Progenitor cell of endocrine pancreas (in vitro differentiated cells): ENCODE measurements around the gene EYA2. TPM values are rescaled to one million over a fixed set of nuclear protein-coding genes. Genes with fewer than 3 reads are reported as not detected.

Source experiments
- DNase-seq: peaks from one replicate; pipeline ENCODE4 v3.0.0; 2021; ENCODE audit warnings: low spot score; ENCODE audit not compliant: unreplicated experiment
- H3K27ac Mint-ChIP-seq: 2 replicates; pipeline ENCODE4 v1.8.0; 2021; ENCODE audit warnings: mild to moderate bottlenecking, moderate library complexity, mixed read lengths
- H3K27me3 Mint-ChIP-seq: 2 replicates; pipeline ENCODE4 v1.8.0; 2021; ENCODE audit warnings: mixed read lengths
- H3K36me3 Mint-ChIP-seq: 2 replicates; pipeline ENCODE4 v1.8.0; 2022; ENCODE audit warnings: mixed read lengths; ENCODE audit not compliant: insufficient read depth
- H3K4me1 Mint-ChIP-seq: 2 replicates; pipeline ENCODE4 v1.8.0; 2021; ENCODE audit warnings: low read depth, mixed read lengths
- H3K4me3 Mint-ChIP-seq: 2 replicates; pipeline ENCODE4 v1.8.0; 2021; ENCODE audit warnings: low read depth, mild to moderate bottlenecking, moderate library complexity, mixed read lengths
- H3K9me3 Mint-ChIP-seq: 2 replicates; pipeline ENCODE4 v1.8.0; 2021; ENCODE audit warnings: low read depth, mixed read lengths
- CTCF ChIP-seq: fragments of 200-600 bp; sonication (generic); IDR thresholded peaks from one replicate; pipeline ENCODE4 v1.5.0; 2021; ENCODE audit warnings: antibody characterized with exemption, mild to moderate bottlenecking; ENCODE audit not compliant: unreplicated experiment
- total RNA-seq: library from RNA; stranded (reverse); gene quantifications from 2 replicates; pipeline ENCODE4 v1.2.1, GENCODE V29; 2021

Gene EYA2
- total RNA-seq, 1 donor from 2014 or later: 0.53 TPM

GRCh38 chr20:47117773-47118172 is 223.1 kb downstream of the EYA2 start:
- no peak overlapping the region for H3K4me3 Mint-ChIP-seq
- no peaks in the 10 kb centered on the region for H3K9me3 Mint-ChIP-seq
- DNase-seq: no peak
- TF ChIP-seq CTCF: no peak
- H3K27me3 Mint-ChIP-seq: no peaks in the 10 kb centered on the region
- no peak overlapping the region for H3K27ac Mint-ChIP-seq
- H3K4me1 Mint-ChIP-seq: peaks cover 16% of the 10 kb centered on the region
- no peaks in the 10 kb centered on the region for H3K36me3 Mint-ChIP-seq

GRCh38 chr20:47118206-47118605 is 223.6 kb downstream of the EYA2 start:
- no peaks in the 10 kb centered on the region for H3K9me3 Mint-ChIP-seq
- no peak for DNase-seq
- peaks cover 16% of the 10 kb centered on the region for H3K4me1 Mint-ChIP-seq
- no peak for TF ChIP-seq CTCF
- no peak overlapping the region for H3K4me3 Mint-ChIP-seq
- no peak overlapping the region for H3K27ac Mint-ChIP-seq
- H3K36me3 Mint-ChIP-seq: no peaks in the 10 kb centered on the region
- H3K27me3 Mint-ChIP-seq: no peaks in the 10 kb centered on the region

- peaks cover 16% of the 10 kb centered on the region for H3K4me1 Mint-ChIP-seq
- DNase-seq: no peak
- H3K36me3 Mint-ChIP-seq: no peaks in the 10 kb centered on the region
- peak overlapping the region; percentile 40 for H3K27ac Mint-ChIP-seq
- TF ChIP-seq CTCF: no peak
- no peaks in the 10 kb centered on the region for H3K9me3 Mint-ChIP-seq
- H3K27me3 Mint-ChIP-seq: no peaks in the 10 kb centered on the region
- no peak overlapping the region for H3K4me3 Mint-ChIP-seq
Measured at GRCh38 chr20:47118641-47119040, 224.0 kb downstream of the EYA2 start.

GRCh38 chr20:47120346-47120936 is 225.8 kb downstream of the EYA2 start:
- no peak for TF ChIP-seq CTCF
- Mint-ChIP-seq H3K4me3 (no peak overlapping the region), H3K27ac (no peak overlapping the region), H3K4me1 (peaks cover 22% of the 10 kb centered on the region), H3K36me3 (no peaks in the 10 kb centered on the region), H3K9me3 (no peaks in the 10 kb centered on the region), H3K27me3 (no peaks in the 10 kb centered on the region)
- no peak for DNase-seq

- no peaks in the 10 kb centered on the region for H3K27me3 Mint-ChIP-seq
- no peak for DNase-seq
- no peaks in the 10 kb centered on the region for H3K9me3 Mint-ChIP-seq
- H3K27ac Mint-ChIP-seq: no peak overlapping the region
- H3K4me1 Mint-ChIP-seq: peaks cover 34% of the 10 kb centered on the region
- H3K36me3 Mint-ChIP-seq: no peaks in the 10 kb centered on the region
- no peak for TF ChIP-seq CTCF
- no peak overlapping the region for H3K4me3 Mint-ChIP-seq
Measured at GRCh38 chr20:47122560-47122959, 227.9 kb downstream of the EYA2 start.
